ENCODE measurements around the gene ARPC1B. TPM values are rescaled to one million over a fixed set of nuclear protein-coding genes. Genes with fewer than 3 reads are reported as not detected.
A peak's percentile ranks its signal among the peaks of the same experiment; 100 is the strongest.

The ARPC1B gene
- total and polyA plus RNA-seq, 9 of the 15 experiments (the other 6 are each of a cell fraction or from before 2014, with no cell fraction given): 6.7 to 357 (median 211) TPM

GRCh38 chr7:99408379-99409191, 34.1 kb downstream of the ARPC1B start, which contains the start of the genes BUD31 and PDAP1 (continued):
- TF ChIP-seq MGA (IDR thresholded peaks at IDR 0.05): no peak
- TF ChIP-seq HSF4 (CRISPR knock-in tag; IDR thresholded peaks at IDR 0.05; ENCODE audit: borderline replicate concordance): no peak
- TF ChIP-seq AFF1 (IDR thresholded peaks at IDR 0.05; ENCODE audit: low read depth in 1 of 2, partially characterized antibody in 2 of 2): peak in 1 of 2 experiments; percentile 61
- no peak for TF ChIP-seq BCL6 (CRISPR knock-in tag; IDR thresholded peaks at IDR 0.05)
- no peak for TF ChIP-seq CBX8 (IDR thresholded peaks at IDR 0.05; ENCODE audit: borderline replicate concordance, extremely low read depth, low read depth, low read length, poor library complexity, severe bottlenecking)
- TF ChIP-seq XRCC4 (IDR thresholded peaks at IDR 0.05; ENCODE audit: extremely low read depth, insufficient read depth, insufficient read length): no peak
- TF ChIP-seq GABPB1 (CRISPR knock-in tag; IDR thresholded peaks at IDR 0.05): peak; percentile 94

Measured in K562 (cell line).